Measurements from ENCODE around the gene ATP6V0C. TPM values are rescaled to one million over a fixed set of nuclear protein-coding genes. Genes with fewer than 3 reads are reported as not detected.

The ATP6V0C gene
- total and polyA plus RNA-seq, 4 donors = 39.0 to 410 (median 250) TPM

- Histone ChIP-seq H3K9me3 (ENCODE audit: control insufficient read depth in 4 of 4, insufficient read depth in 3 of 4, low read length in 3 of 4) (no peaks in the 10 kb centered on the region), H3K27ac (ENCODE audit: low read depth in 1 of 2, low read length in 1 of 2) (peak overlapping the region in 1 of 2 donors; percentile 52), H3K27me3 (ENCODE audit: control insufficient read depth in 3 of 3, insufficient read depth in 3 of 3, low read length in 2 of 3) (no peaks in the 10 kb centered on the region), H3K4me1 (ENCODE audit: control insufficient read depth in 5 of 5, insufficient read depth in 5 of 5, low read length in 5 of 5) (peaks cover 0 to 58% (median 9%) of the 10 kb centered on the region in 5 donors), H3K9ac (ENCODE audit: insufficient read depth in 1 of 2, low read length in 2 of 2) (no peak overlapping the region), H3K36me3 (ENCODE audit: control insufficient read depth in 4 of 4, insufficient read depth in 4 of 4, low read length in 4 of 4) (no peaks in the 10 kb centered on the region), H3K4me3 (no peak overlapping the region)
- TF ChIP-seq CTCF (IDR thresholded peaks at IDR 0.05; ENCODE audit: control extremely low read depth, extremely low read depth) = no peak
- DNase-seq (peak; percentile 82 to 88 (median 84)), ATAC-seq (ENCODE audit: insufficient read depth, low FRiP score) (no peak)
- 47 to 59% methylated on average over 32 of the region's 32 CpGs for WGBS, 2 donors
These were observed 30.8 kb upstream of the ATP6V0C start for GRCh38 chr16:2482708-2483534.

GRCh38 chr16:2483939-2484897 lies 29.5 kb upstream of the ATP6V0C start:
- ATAC-seq (ENCODE audit: insufficient read depth, low FRiP score) = no peak
- H3K9ac ChIP-seq (ENCODE audit: insufficient read depth in 1 of 2, low read length in 2 of 2) = no peak overlapping the region
- 84 to 92% methylated on average over 16 of the region's 16 CpGs for WGBS, 2 donors

GRCh38 chr16:2484898-2485508 lies 28.7 kb upstream of the ATP6V0C start:
- no peak for DNase-seq
- WGBS, 2 donors = 84 to 93% methylated on average over 13 of the region's 13 CpGs
- no peak overlapping the region for H3K27ac ChIP-seq (ENCODE audit: low read depth in 1 of 2, low read length in 1 of 2)
- no peak overlapping the region for H3K4me3 ChIP-seq
- H3K36me3 ChIP-seq (ENCODE audit: control insufficient read depth in 4 of 4, insufficient read depth in 4 of 4, low read length in 4 of 4) = no peaks in the 10 kb centered on the region
- no peak for ATAC-seq (ENCODE audit: insufficient read depth, low FRiP score)
- TF ChIP-seq CTCF (IDR thresholded peaks at IDR 0.05; ENCODE audit: control extremely low read depth, extremely low read depth) = no peak
- no peak overlapping the region for H3K9ac ChIP-seq (ENCODE audit: insufficient read depth in 1 of 2, low read length in 2 of 2)
- H3K27me3 ChIP-seq (ENCODE audit: control insufficient read depth in 3 of 3, insufficient read depth in 3 of 3, low read length in 2 of 3) = no peaks in the 10 kb centered on the region
- H3K4me1 ChIP-seq (ENCODE audit: control insufficient read depth in 5 of 5, insufficient read depth in 5 of 5, low read length in 5 of 5) = peaks cover 0 to 57% (median 9%) of the 10 kb centered on the region in 5 donors
- H3K9me3 ChIP-seq (ENCODE audit: control insufficient read depth in 4 of 4, insufficient read depth in 3 of 4, low read length in 3 of 4) = no peaks in the 10 kb centered on the region

More at GRCh38 chr16:2483939-2484897, 29.5 kb upstream of the ATP6V0C start:
- Histone ChIP-seq H3K4me3 (no peak overlapping the region), H3K27ac (ENCODE audit: low read depth in 1 of 2, low read length in 1 of 2) (no peak overlapping the region), H3K36me3 (ENCODE audit: control insufficient read depth in 4 of 4, insufficient read depth in 4 of 4, low read length in 4 of 4) (no peaks in the 10 kb centered on the region), H3K4me1 (ENCODE audit: control insufficient read depth in 5 of 5, insufficient read depth in 5 of 5, low read length in 5 of 5) (peaks cover 0 to 57% (median 9%) of the 10 kb centered on the region in 5 donors), H3K27me3 (ENCODE audit: control insufficient read depth in 3 of 3, insufficient read depth in 3 of 3, low read length in 2 of 3) (no peaks in the 10 kb centered on the region), H3K9me3 (ENCODE audit: control insufficient read depth in 4 of 4, insufficient read depth in 3 of 4, low read length in 3 of 4) (no peaks in the 10 kb centered on the region)
- no peak for TF ChIP-seq CTCF (IDR thresholded peaks at IDR 0.05; ENCODE audit: control extremely low read depth, extremely low read depth)
- DNase-seq = no peak
